H9 (cell line): Measurements from ENCODE around the gene LARP4B. TPM values are rescaled to one million over a fixed set of nuclear protein-coding genes. Genes with fewer than 3 reads are reported as not detected.
A peak's percentile ranks its signal among the peaks of the same experiment; 100 is the strongest.

Experiments
- DNase-seq: peaks from one replicate; pipeline ENCODE4 v3.0.0-alpha.2; 2017
- H2AFZ ChIP-seq: one replicate; pipeline ENCODE4 v1.6.1; 2013; ENCODE audit warnings: mild to moderate bottlenecking, low read length, control low read depth, moderate library complexity
- H2AK5ac ChIP-seq: 2 replicates; pipeline ENCODE4 v1.6.1; 2013; ENCODE audit warnings: low read length, control low read depth, mixed read lengths; ENCODE audit not compliant: insufficient read length
- H2BK120ac ChIP-seq: one replicate; pipeline ENCODE4 v1.6.1; 2013; ENCODE audit warnings: low read depth, mild to moderate bottlenecking, low read length, control low read depth, inconsistent platforms; ENCODE audit not compliant: poor library complexity, severe bottlenecking
- H2BK12ac ChIP-seq: 2 replicates; pipeline ENCODE4 v1.6.1; 2013; ENCODE audit warnings: low read length, control low read depth, mixed read lengths, low read depth; ENCODE audit not compliant: insufficient read length
- H2BK15ac ChIP-seq: 2 replicates; pipeline ENCODE4 v1.6.1; 2013; ENCODE audit warnings: low read depth, low read length, control low read depth
- H2BK20ac ChIP-seq: one replicate; pipeline ENCODE4 v1.6.1; 2013; ENCODE audit warnings: low read depth, mild to moderate bottlenecking, low read length, control low read depth, inconsistent platforms; ENCODE audit not compliant: poor library complexity, severe bottlenecking
- H2BK5ac ChIP-seq: 2 replicates; pipeline ENCODE4 v1.6.1; 2013; ENCODE audit warnings: low read length, control low read depth, mixed read lengths; ENCODE audit not compliant: insufficient read length
- H3K14ac ChIP-seq: 2 replicates; pipeline ENCODE4 v1.6.1; 2013; ENCODE audit warnings: low read length, control low read depth; ENCODE audit not compliant: insufficient read depth
- H3K18ac ChIP-seq: 2 replicates; pipeline ENCODE4 v1.6.1; 2013; ENCODE audit warnings: low read depth, mild to moderate bottlenecking, mixed read lengths, low read length, control low read depth; ENCODE audit not compliant: insufficient read length
- H3K23ac ChIP-seq: 2 replicates; pipeline ENCODE4 v1.6.1; 2013; ENCODE audit warnings: low read length, control low read depth, mixed read lengths, low read depth; ENCODE audit not compliant: insufficient read length
- H3K23me2 ChIP-seq: 2 replicates; pipeline ENCODE4 v1.6.1; 2013; ENCODE audit warnings: low read depth, mild to moderate bottlenecking, mixed read lengths, low read length, control low read depth; ENCODE audit not compliant: insufficient read length, poor library complexity, severe bottlenecking
- H3K27ac ChIP-seq: 2 replicates; pipeline ENCODE4 v1.5.1; 2013; ENCODE audit warnings: low read length, control low read depth, mixed read lengths, low read depth; ENCODE audit not compliant: insufficient read length
- H3K27me3 ChIP-seq: 2 replicates; pipeline ENCODE4 v1.6.1; 2013; ENCODE audit warnings: low read length, control low read depth, inconsistent platforms; ENCODE audit not compliant: insufficient read depth
- H3K4ac ChIP-seq: 2 replicates; pipeline ENCODE4 v1.6.1; 2013; ENCODE audit warnings: low read depth, mild to moderate bottlenecking, control low read depth, inconsistent platforms, low read length, moderate library complexity
- H3K4me1 ChIP-seq: 2 replicates; pipeline ENCODE4 v1.6.1; 2013; ENCODE audit warnings: low read length, control low read depth, inconsistent platforms; ENCODE audit not compliant: insufficient read depth
- H3K4me2 ChIP-seq: 2 replicates; pipeline ENCODE4 v1.6.1; 2013; ENCODE audit warnings: low read length, control low read depth, mixed read lengths; ENCODE audit not compliant: insufficient read length, insufficient read depth
- H3K56ac ChIP-seq: 2 replicates; pipeline ENCODE4 v1.6.1; 2013; ENCODE audit warnings: low read depth, mild to moderate bottlenecking, mixed read lengths, low read length, control low read depth; ENCODE audit not compliant: insufficient read length
- H3K79me1 ChIP-seq: 2 replicates; pipeline ENCODE4 v1.6.1; 2013; ENCODE audit warnings: low read depth, mild to moderate bottlenecking, moderate library complexity, low read length, control low read depth, inconsistent platforms; ENCODE audit not compliant: insufficient read depth, poor library complexity, severe bottlenecking
- H3K79me2 ChIP-seq: 2 replicates; pipeline ENCODE4 v1.6.1; 2013; ENCODE audit warnings: low read length, control low read depth, inconsistent platforms; ENCODE audit not compliant: insufficient read depth
- H3K9ac ChIP-seq: 2 replicates; pipeline ENCODE4 v1.6.1; 2013; ENCODE audit warnings: low read length, control low read depth, mixed read lengths; ENCODE audit not compliant: insufficient read length; ENCODE audit errors: extremely low read depth
- H3K9me3 ChIP-seq: one replicate; pipeline ENCODE4 v1.6.1; 2013; ENCODE audit warnings: low read depth, low read length, inconsistent platforms; ENCODE audit not compliant: control insufficient read depth
- H3T11ph ChIP-seq: one replicate; pipeline ENCODE4 v1.6.1; 2013; ENCODE audit warnings: mild to moderate bottlenecking, low read length, control low read depth, inconsistent platforms
- H4K20me1 ChIP-seq: one replicate; pipeline ENCODE4 v1.6.1; 2013; ENCODE audit not compliant: control insufficient read depth, insufficient read length, insufficient read depth
- H4K5ac ChIP-seq: 2 replicates; pipeline ENCODE4 v1.6.1; 2013; ENCODE audit warnings: low read depth, mild to moderate bottlenecking, mixed read lengths, low read length, control low read depth; ENCODE audit not compliant: insufficient read length
- H4K8ac ChIP-seq: replicated peaks from 2 replicates; pipeline ENCODE4 v1.6.1; 2013; ENCODE audit warnings: low read length, control low read depth, mixed read lengths, low read depth; ENCODE audit not compliant: insufficient read length
- H4K91ac ChIP-seq: 2 replicates; pipeline ENCODE4 v1.6.1; 2013; ENCODE audit warnings: low read depth, mild to moderate bottlenecking, moderate library complexity, mixed read lengths, low read length, control low read depth; ENCODE audit not compliant: insufficient read length
- H3K27ac Mint-ChIP-seq, 3 experiments: 2 replicates in 2 of 3; 3 replicates in 1 of 3; pipeline ENCODE4 v1.8.0; 2020 to 2021; ENCODE audit warnings: mixed read lengths in 3 of 3, mild to moderate bottlenecking in 1 of 3, moderate library complexity in 1 of 3
- H3K27me3 Mint-ChIP-seq: 2 replicates; pipeline ENCODE4 v1.8.0; 2021; ENCODE audit warnings: low read depth, mild to moderate bottlenecking, moderate library complexity, mixed read lengths
- H3K36me3 Mint-ChIP-seq, 3 experiments: 2 replicates in 2 of 3; 3 replicates in 1 of 3; pipeline ENCODE4 v1.8.0; 2020 to 2021; ENCODE audit warnings: low read depth in 3 of 3, mixed read lengths in 3 of 3; ENCODE audit not compliant: insufficient read depth in 1 of 3
- H3K4me1 Mint-ChIP-seq, 2 experiments: 2 replicates each; pipeline ENCODE4 v1.8.0; 2020; ENCODE audit warnings: mixed read lengths in 2 of 2
- H3K4me3 Mint-ChIP-seq, 2 experiments: 2 replicates in 1 of 2; 3 replicates in 1 of 2; pipeline ENCODE4 v1.8.0; 2020 to 2021; ENCODE audit warnings: mild to moderate bottlenecking in 2 of 2, mixed read lengths in 2 of 2, moderate library complexity in 1 of 2
- H3K9me3 Mint-ChIP-seq, 2 experiments: 2 replicates in 1 of 2; 3 replicates in 1 of 2; pipeline ENCODE4 v1.8.0; 2020; ENCODE audit warnings: mild to moderate bottlenecking in 2 of 2, mixed read lengths in 2 of 2, moderate library complexity in 1 of 2
- WGBS: extraction: QIAGEN DNeasy Blood & Tissue Kit; methylation state at CpG from one replicate; pipeline ENCODE4 v1.1.7; 2013; ENCODE audit warnings: missing lambda C conversion rate, low lambda C conversion rate, mixed read lengths; ENCODE audit not compliant: insufficient read length; ENCODE audit errors: extremely low coverage; 5-methylcytosine and 5-hydroxymethylcytosine counted together
- total RNA-seq: library from RNA; stranded (reverse); gene quantifications from 2 replicates; pipeline ENCODE4 v1.2.1, GENCODE V29; 2021
- TF ChIP-seq, protein P1 (sequence below): fragments of 200-600 bp; sonication (generic); conservative IDR thresholded peaks from 3 replicates; pipeline ENCODE4 v1.8.0; 2021; ENCODE audit warnings: antibody characterized with exemption, mild to moderate bottlenecking

LARP4B gene
- total RNA-seq, 1 experiment from 2014 or later: 88.9 TPM

DNA sequence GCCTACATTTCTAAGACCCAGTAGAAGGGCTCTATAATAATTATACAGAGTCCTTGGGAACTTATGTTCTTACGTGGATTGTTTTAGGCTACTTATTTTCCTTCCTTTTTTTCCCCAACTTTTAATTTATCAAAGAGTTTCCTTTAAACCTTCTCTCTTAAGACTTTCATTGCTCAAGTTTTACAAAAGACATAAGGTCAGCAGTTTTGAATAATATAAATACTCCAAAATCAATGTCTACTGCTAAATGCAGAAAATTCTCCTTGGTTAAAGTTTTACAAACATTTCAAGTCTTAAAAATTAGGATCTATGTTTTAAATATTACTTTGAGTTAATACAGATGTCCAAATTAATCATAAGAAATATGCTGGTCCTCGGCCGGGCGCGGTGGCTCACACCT lies 97.0 kb downstream of the LARP4B start:
- Histone ChIP-seq H3K27me3 (no peaks in the 10 kb centered on the region), H3K18ac (no peak overlapping the region), H3T11ph (no peak overlapping the region), H3K27ac (no peak overlapping the region), H3K4me2 (no peak overlapping the region), H4K91ac (no peak overlapping the region), H3K4ac (no peak overlapping the region), H3K23me2 (no peaks in the 10 kb centered on the region), H2AFZ (no peak overlapping the region), H3K4me1 (no peaks in the 10 kb centered on the region), H2BK120ac (no peak overlapping the region), H4K20me1 (no peaks in the 10 kb centered on the region), H3K56ac (no peak overlapping the region), H2AK5ac (no peak overlapping the region), H2BK12ac (no peak overlapping the region), H3K79me2 (no peaks in the 10 kb centered on the region), H3K9me3 (no peaks in the 10 kb centered on the region), H4K5ac (no peak overlapping the region), H3K79me1 (peaks cover 2% of the 10 kb centered on the region), H3K14ac (no peak overlapping the region), H2BK15ac (no peak overlapping the region), H2BK5ac (no peak overlapping the region), H2BK20ac (no peak overlapping the region), H3K23ac (no peak overlapping the region), H3K9ac (no peak overlapping the region), H4K8ac (no peak overlapping the region)
- WGBS: no CpG with 5 or more reads among the region's 5 CpGs
- TF ChIP-seq, protein P1, sequence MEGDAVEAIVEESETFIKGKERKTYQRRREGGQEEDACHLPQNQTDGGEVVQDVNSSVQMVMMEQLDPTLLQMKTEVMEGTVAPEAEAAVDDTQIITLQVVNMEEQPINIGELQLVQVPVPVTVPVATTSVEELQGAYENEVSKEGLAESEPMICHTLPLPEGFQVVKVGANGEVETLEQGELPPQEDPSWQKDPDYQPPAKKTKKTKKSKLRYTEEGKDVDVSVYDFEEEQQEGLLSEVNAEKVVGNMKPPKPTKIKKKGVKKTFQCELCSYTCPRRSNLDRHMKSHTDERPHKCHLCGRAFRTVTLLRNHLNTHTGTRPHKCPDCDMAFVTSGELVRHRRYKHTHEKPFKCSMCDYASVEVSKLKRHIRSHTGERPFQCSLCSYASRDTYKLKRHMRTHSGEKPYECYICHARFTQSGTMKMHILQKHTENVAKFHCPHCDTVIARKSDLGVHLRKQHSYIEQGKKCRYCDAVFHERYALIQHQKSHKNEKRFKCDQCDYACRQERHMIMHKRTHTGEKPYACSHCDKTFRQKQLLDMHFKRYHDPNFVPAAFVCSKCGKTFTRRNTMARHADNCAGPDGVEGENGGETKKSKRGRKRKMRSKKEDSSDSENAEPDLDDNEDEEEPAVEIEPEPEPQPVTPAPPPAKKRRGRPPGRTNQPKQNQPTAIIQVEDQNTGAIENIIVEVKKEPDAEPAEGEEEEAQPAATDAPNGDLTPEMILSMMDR: no peak
- no peaks in the 10 kb centered on the region for H3K27me3 Mint-ChIP-seq
- H3K9me3 Mint-ChIP-seq: no peaks in the 10 kb centered on the region
- DNase-seq: no peak
- no peak overlapping the region for H3K4me3 Mint-ChIP-seq
- peaks cover 18 to 60% (median 48%) of the 10 kb centered on the region in 3 experiments; a peak in 6 of 7 replicates for H3K36me3 Mint-ChIP-seq
- H3K4me1 Mint-ChIP-seq: peaks cover 0 to 3% of the 10 kb centered on the region in 2 experiments; a peak in 2 of 4 replicates
- H3K27ac Mint-ChIP-seq: peak overlapping the region in 1 of 3 experiments; percentile 42; a peak in 1 of 7 replicates
